HG02642 (cell line): ENCODE measurements around the gene RAB4B.
"Not testable (repeated sequence)": the region's sequence is repeated elsewhere in the genome, so short reads cannot be mapped to it uniquely, and the experiment has no call there.

Source experiments
- ATAC-seq: cut with Tn5 transposase; IDR thresholded peaks from one replicate; pipeline ENCODE4 v1.9.1; 2021; ENCODE audit warnings: mild to moderate bottlenecking; ENCODE audit not compliant: unreplicated experiment, poor library complexity

Gene RAB4B

GRCh38 chr19:40815223-40815622, 37.2 kb downstream of the RAB4B start:
- ATAC-seq: no peak

GRCh38 chr19:40818480-40819399, 40.7 kb downstream of the RAB4B start:
- ATAC-seq: peak; percentile 69

GRCh38 chr19:40819479-40820234, 41.6 kb downstream of the RAB4B start:
- ATAC-seq: not testable (repeated sequence)

- ATAC-seq: no peak
These were observed 44.1 kb downstream of the RAB4B start for GRCh38 chr19:40822161-40822560.

GRCh38 chr19:40822704-40823553, 44.9 kb downstream of the RAB4B start:
- not testable (repeated sequence) for ATAC-seq

- not testable (repeated sequence) for ATAC-seq
These were observed 46.9 kb downstream of the RAB4B start for GRCh38 chr19:40824916-40825315.

GRCh38 chr19:40825460-40826095, 47.5 kb downstream of the RAB4B start:
- not testable (repeated sequence) for ATAC-seq

GRCh38 chr19:40826312-40826698, 48.3 kb downstream of the RAB4B start:
- ATAC-seq: not testable (repeated sequence)

GRCh38 chr19:40826699-40827385, 48.8 kb downstream of the RAB4B start:
- not testable (repeated sequence) for ATAC-seq

- no peak for ATAC-seq
These were observed 49.6 kb downstream of the RAB4B start for GRCh38 chr19:40827386-40828247.

- no peak for ATAC-seq
These were observed 51.2 kb downstream of the RAB4B start for GRCh38 chr19:40829205-40829604.

GRCh38 chr19:40830741-40831140, 52.7 kb downstream of the RAB4B start:
- ATAC-seq: not testable (repeated sequence)

- ATAC-seq: no peak
These were observed 53.7 kb downstream of the RAB4B start for GRCh38 chr19:40831502-40832430.

GRCh38 chr19:40832431-40832790, 54.4 kb downstream of the RAB4B start:
- ATAC-seq: not testable (repeated sequence)

- ATAC-seq: not testable (repeated sequence)
These were observed 55.9 kb downstream of the RAB4B start for GRCh38 chr19:40833728-40834533.

- no peak for ATAC-seq
These were observed 58.8 kb downstream of the RAB4B start for GRCh38 chr19:40836754-40837429.
